Endothelial cell of umbilical vein (primary cell): ENCODE results near the gene SDK2. TPM values are rescaled to one million over a fixed set of nuclear protein-coding genes. Genes with fewer than 3 reads are reported as not detected.

Source experiments
- BruUV-seq: library from RNA; stranded (reverse); fragments of 400-500 nt; replicated peaks from 2 replicates; lab custom pipeline; 2021; lab: Mats Ljungman, UMichigan
- CTCF ChIA-PET: fragments of 300-600, 350-600 bp; sonication (Branson Sonifier 250); formaldehyde crosslinking; loops from one replicate; lab custom pipeline; 2021; ENCODE audit warnings: antibody characterized with exemption, inconsistent platforms; lab: Charles Lee
- POLR2A ChIA-PET: fragments of 300-600, 350-600 bp; sonication (Branson Sonifier 250); formaldehyde crosslinking; loops from one replicate; lab custom pipeline; 2021; ENCODE audit warnings: antibody characterized with exemption, inconsistent platforms; lab: Charles Lee
- DNase-seq: peaks from one replicate; pipeline ENCODE4 v3.0.0-alpha.2; 2011; ENCODE audit warnings: low read depth, low spot score
- FAIRE-seq: peaks from 2 replicates; lab custom pipeline; 2011; peaks lifted over from hg19 to GRCh38; lab: Jason Lieb, UNC
- H2AFZ ChIP-seq: 2 replicates; pipeline ENCODE4 v1.6.0; 2012; ENCODE audit warnings: low read depth, low read length, control low read depth, inconsistent platforms
- H3K27ac ChIP-seq: 2 replicates; pipeline ENCODE4 v1.5.1; 2011; ENCODE audit warnings: low read depth, mild to moderate bottlenecking, control low read depth, low read length, moderate library complexity; ENCODE audit not compliant: insufficient read depth
- H3K27me3 ChIP-seq, 2 experiments: 2 replicates each; pipeline versions ENCODE4 v1.6.0 to v1.6.1; 2011; ENCODE audit warnings: low read length in 2 of 2, mixed read lengths in 1 of 2; ENCODE audit not compliant: control insufficient read depth in 2 of 2, insufficient read depth in 2 of 2
- H3K36me3 ChIP-seq, 2 experiments: 2 replicates in 1 of 2; 3 replicates in 1 of 2; pipeline ENCODE4 v1.5.1; 2011; ENCODE audit warnings: low read length in 2 of 2, mild to moderate bottlenecking in 1 of 2, moderate library complexity in 1 of 2; ENCODE audit not compliant: control insufficient read depth in 2 of 2, insufficient read depth in 2 of 2; ENCODE audit errors: extremely low read depth in 1 of 2
- H3K4me1 ChIP-seq: 3 replicates; pipeline ENCODE4 v1.5.1; 2011; ENCODE audit warnings: mild to moderate bottlenecking, low read length; ENCODE audit not compliant: control insufficient read depth, insufficient read depth; ENCODE audit errors: extremely low read depth
- H3K4me2 ChIP-seq: 2 replicates; pipeline ENCODE4 v1.6.1; 2011; ENCODE audit warnings: low read length, control low read depth, mixed read lengths; ENCODE audit not compliant: insufficient read depth
- H3K4me3 ChIP-seq, 3 experiments: fragments of 200-600 bp in 1 of 3; sonication (generic), shearing (Covaris generic) in 1 of 3; replicated peaks in 1 of 3; 2 replicates each; pipeline ENCODE4 v1.5.1; 2011 to 2016; ENCODE audit warnings: control low read depth in 3 of 3, low read length in 3 of 3, mild to moderate bottlenecking in 2 of 3, inconsistent platforms in 1 of 3, low read depth in 1 of 3, moderate library complexity in 1 of 3; ENCODE audit not compliant: insufficient read depth in 1 of 3
- H3K79me2 ChIP-seq: 2 replicates; pipeline ENCODE4 v1.6.0; 2012; ENCODE audit warnings: low read length, inconsistent platforms; ENCODE audit not compliant: control insufficient read depth, insufficient read depth
- H3K9ac ChIP-seq: replicated peaks from 2 replicates; pipeline ENCODE3; 2011; ENCODE audit warnings: low read length, control low read depth; ENCODE audit not compliant: insufficient read depth; ENCODE audit errors: extremely low read depth
- H3K9me1 ChIP-seq: replicated peaks from 3 replicates; pipeline ENCODE4 v1.6.0; 2011; ENCODE audit warnings: mild to moderate bottlenecking, low read length; ENCODE audit not compliant: control insufficient read depth, insufficient read depth; ENCODE audit errors: extremely low read depth
- H3K9me3 ChIP-seq: replicated peaks from 2 replicates; pipeline ENCODE4 v1.5.1; 2012; ENCODE audit warnings: low read length, inconsistent platforms; ENCODE audit not compliant: control insufficient read depth, insufficient read depth
- H4K20me1 ChIP-seq: replicated peaks from 2 replicates; pipeline ENCODE3; 2011; ENCODE audit warnings: mild to moderate bottlenecking, low read length; ENCODE audit not compliant: control insufficient read depth, insufficient read depth; ENCODE audit errors: extremely low read depth
- EZH2 ChIP-seq: IDR thresholded peaks from 2 replicates; pipeline ENCODE4 v1.6.1; 2012; ENCODE audit warnings: borderline replicate concordance, low read depth, mild to moderate bottlenecking, moderate library complexity, low read length, inconsistent platforms; ENCODE audit not compliant: severe bottlenecking
- FOS ChIP-seq: IDR thresholded peaks from 2 replicates; pipeline ENCODE4 v1.6.1; 2011; ENCODE audit warnings: mild to moderate bottlenecking, low read length, moderate library complexity, borderline replicate concordance; ENCODE audit not compliant: insufficient read depth
- GATA2 ChIP-seq: IDR thresholded peaks from 2 replicates; pipeline ENCODE4 v1.7.0; 2011; ENCODE audit warnings: low read depth, mild to moderate bottlenecking, moderate library complexity, mixed read lengths, low read length; ENCODE audit not compliant: insufficient read length, insufficient read depth
- JUN ChIP-seq: IDR thresholded peaks from 2 replicates; pipeline ENCODE4 v1.6.1; 2011; ENCODE audit warnings: borderline replicate concordance, low read depth; ENCODE audit not compliant: insufficient read length, insufficient read depth
- MYC ChIP-seq: IDR thresholded peaks from one replicate; pipeline ENCODE4 v1.6.1; 2011; ENCODE audit warnings: mild to moderate bottlenecking, low read depth, low read length
- POLR2A ChIP-seq: IDR thresholded peaks from 2 replicates; pipeline ENCODE4 v1.6.1; 2012; ENCODE audit warnings: low read depth, mild to moderate bottlenecking, control low read depth, low read length
- POLR2AphosphoS5 ChIP-seq: IDR thresholded peaks from 2 replicates; pipeline ENCODE4 v1.6.1; 2012; ENCODE audit warnings: low read depth, mild to moderate bottlenecking, control low read depth, low read length, moderate library complexity; ENCODE audit not compliant: insufficient read depth
- dilution Hi-C: fragments of 300-500 bp; cut with MboI; formaldehyde crosslinking; loops from one replicate; pipeline ENCODE4 v1.15.0; 2019; ENCODE audit warnings: low sequenced_read_pairs; ENCODE audit not compliant: extremely low pct_ligation_motif_present
- intact Hi-C: fragments of 100-400 bp; cut with micrococcal nuclease; formaldehyde crosslinking; loops from one replicate; pipeline ENCODE4 v1.10.0; 2022
- polyA plus RNA-seq, 4 experiments: library from polyadenylated mRNA; depleted of rRNA in 3 of 4; stranded (reverse) in 3 of 4; unstranded in 1 of 4; fragments of >200 nt; gene quantifications; 2 replicates each; pipeline versions ENCODE4 v1.2.1 to v1.2.3, GENCODE V29; 2011 to 2012; ENCODE audit warnings: missing spikeins in 1 of 4
- total RNA-seq: library from RNA; stranded (reverse); gene quantifications from 2 replicates; pipeline ENCODE4 v1.2.3, GENCODE V29; 2021
- TF ChIP-seq, protein P1 (sequence below), 2 donors: IDR thresholded peaks; 1 replicate in 1 of 2; 2 replicates in 1 of 2; pipeline ENCODE4 v1.5.1; 2011; ENCODE audit warnings: low read length in 2 of 2, mild to moderate bottlenecking in 2 of 2, moderate library complexity in 2 of 2, control low read depth in 1 of 2, inconsistent platforms in 1 of 2, low read depth in 1 of 2; ENCODE audit not compliant: insufficient read depth in 1 of 2; ENCODE audit errors: extremely low read depth in 1 of 2
- TF ChIP-seq, protein P2 (sequence below): IDR thresholded peaks from 2 replicates; pipeline ENCODE4 v1.6.1; 2011; ENCODE audit not compliant: insufficient read depth, insufficient read length

The SDK2 gene
- total and polyA plus RNA-seq, 2 donors (not counting 3 experiments of a cell fraction or from before 2014, with no cell fraction given): not detected

- Histone ChIP-seq H3K36me3 (no peaks in the 10 kb centered on the region), H3K4me1 (no peaks in the 10 kb centered on the region), H3K79me2 (no peaks in the 10 kb centered on the region), H3K9ac (no peak overlapping the region), H3K27ac (no peak overlapping the region), H3K27me3 (no peaks in the 10 kb centered on the region), H3K9me1 (no peaks in the 10 kb centered on the region), H2AFZ (no peak overlapping the region), H3K9me3 (no peaks in the 10 kb centered on the region), H3K4me3 (no peak overlapping the region), H4K20me1 (no peaks in the 10 kb centered on the region), H3K4me2 (no peak overlapping the region)
- no TSS peak for BruUV-seq
- FAIRE-seq (no peak), DNase-seq (no peak)
- POLR2A ChIA-PET: no interaction called here
- dilution Hi-C loops: no loop called here
- intact Hi-C loops: no loop called here
- CTCF ChIA-PET: no interaction called here
- TF ChIP-seq JUN (no peak), POLR2AphosphoS5 (no peak), MYC (no peak), EZH2 (no peak), POLR2A (no peak), FOS (no peak), GATA2 (no peak)
- TF ChIP-seq, protein P1, sequence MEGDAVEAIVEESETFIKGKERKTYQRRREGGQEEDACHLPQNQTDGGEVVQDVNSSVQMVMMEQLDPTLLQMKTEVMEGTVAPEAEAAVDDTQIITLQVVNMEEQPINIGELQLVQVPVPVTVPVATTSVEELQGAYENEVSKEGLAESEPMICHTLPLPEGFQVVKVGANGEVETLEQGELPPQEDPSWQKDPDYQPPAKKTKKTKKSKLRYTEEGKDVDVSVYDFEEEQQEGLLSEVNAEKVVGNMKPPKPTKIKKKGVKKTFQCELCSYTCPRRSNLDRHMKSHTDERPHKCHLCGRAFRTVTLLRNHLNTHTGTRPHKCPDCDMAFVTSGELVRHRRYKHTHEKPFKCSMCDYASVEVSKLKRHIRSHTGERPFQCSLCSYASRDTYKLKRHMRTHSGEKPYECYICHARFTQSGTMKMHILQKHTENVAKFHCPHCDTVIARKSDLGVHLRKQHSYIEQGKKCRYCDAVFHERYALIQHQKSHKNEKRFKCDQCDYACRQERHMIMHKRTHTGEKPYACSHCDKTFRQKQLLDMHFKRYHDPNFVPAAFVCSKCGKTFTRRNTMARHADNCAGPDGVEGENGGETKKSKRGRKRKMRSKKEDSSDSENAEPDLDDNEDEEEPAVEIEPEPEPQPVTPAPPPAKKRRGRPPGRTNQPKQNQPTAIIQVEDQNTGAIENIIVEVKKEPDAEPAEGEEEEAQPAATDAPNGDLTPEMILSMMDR (IDR thresholded peaks at IDR 0.05; ENCODE audit: extremely low read depth in 1 of 2, insufficient read depth in 1 of 2, low read depth in 1 of 2, low read length in 2 of 2): no peak
- TF ChIP-seq, protein P2, sequence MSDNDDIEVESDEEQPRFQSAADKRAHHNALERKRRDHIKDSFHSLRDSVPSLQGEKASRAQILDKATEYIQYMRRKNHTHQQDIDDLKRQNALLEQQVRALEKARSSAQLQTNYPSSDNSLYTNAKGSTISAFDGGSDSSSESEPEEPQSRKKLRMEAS: no peak
Observed at GRCh38 chr17:73508931-73509605, 135.2 kb downstream of the SDK2 start.
